Mucosa of gallbladder (tissue), 1 donor: ENCODE data around the gene FARS2. TPM values are rescaled to one million over a fixed set of nuclear protein-coding genes. Genes with fewer than 3 reads are reported as not detected.
A peak's percentile ranks its signal among the peaks of the same experiment; 100 is the strongest.
"Not testable (repeated sequence)": the region's sequence is repeated elsewhere in the genome, so short reads cannot be mapped to it uniquely, and the experiment has no call there.

ENCODE experiments used
- DNase-seq: peaks from one replicate; pipeline ENCODE4 v3.0.0-alpha.2; 2020; ENCODE audit warnings: low spot score
- total RNA-seq: library from RNA; stranded (reverse); gene quantifications from one replicate; pipeline ENCODE4 v1.2.1, GENCODE V29; 2021
- donor health status: DM: no; HTN: no; CAD: no.

Gene FARS2
- total RNA-seq, 1 donor from 2014 or later: 15.7 TPM

DNA sequence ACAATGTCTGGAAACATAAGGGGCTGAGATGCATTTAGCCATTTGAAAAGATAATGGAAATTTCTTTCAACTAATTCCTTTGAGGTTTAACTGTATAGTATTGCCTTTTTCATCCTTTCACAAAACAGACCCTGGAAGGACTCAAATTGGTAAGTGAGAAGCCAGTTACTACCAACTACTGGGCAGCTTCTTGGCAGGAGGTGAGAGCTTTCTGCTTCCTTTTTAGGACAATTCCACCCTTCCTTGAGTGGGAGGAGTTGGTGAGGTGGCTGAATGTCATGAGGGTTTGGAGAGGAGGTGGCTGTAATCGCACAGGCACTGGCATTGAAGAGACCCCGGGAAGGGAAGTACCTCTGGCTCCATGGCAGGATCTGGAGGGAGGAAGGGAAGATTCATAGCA lies 404.4 kb downstream of the FARS2 start:
- DNase-seq: no peak

DNA sequence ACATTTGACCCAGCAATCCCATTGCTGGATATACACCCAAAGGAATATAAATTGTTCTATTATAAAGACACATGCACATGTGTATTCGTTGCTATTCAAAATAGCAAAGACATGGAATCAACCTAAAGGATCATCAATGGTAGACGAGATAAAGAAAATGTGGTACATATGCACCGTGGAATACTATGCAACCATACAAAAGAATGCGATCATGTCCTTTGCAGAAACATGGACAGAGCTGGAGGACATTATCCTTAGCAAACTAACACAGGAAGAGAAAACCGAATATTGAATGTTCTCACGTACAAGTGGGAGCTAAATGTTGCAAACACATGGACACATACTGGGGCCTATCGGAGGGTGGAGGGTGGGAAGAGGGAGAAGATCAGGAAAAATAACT lies 405.4 kb downstream of the FARS2 start:
- no peak for DNase-seq

DNA sequence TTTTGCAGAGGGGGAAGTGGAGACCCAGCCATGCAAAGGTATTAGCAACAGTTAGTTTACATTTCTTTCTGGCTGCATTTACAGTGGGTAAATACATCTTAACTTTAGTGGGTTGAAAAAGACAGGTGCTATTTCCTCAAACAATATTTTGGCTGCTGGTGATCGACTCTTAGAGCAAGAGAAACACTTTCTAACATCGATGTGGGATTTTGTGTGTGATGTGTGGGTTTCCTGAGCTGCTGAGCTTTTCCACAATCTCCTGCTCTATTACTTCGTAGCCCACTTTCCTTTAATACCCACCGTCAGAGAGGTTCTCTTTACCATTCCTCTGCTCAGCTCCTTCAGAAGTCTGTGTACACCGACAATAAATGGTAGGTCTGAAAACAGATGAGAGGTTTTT lies 406.4 kb downstream of the FARS2 start:
- DNase-seq: no peak

DNA sequence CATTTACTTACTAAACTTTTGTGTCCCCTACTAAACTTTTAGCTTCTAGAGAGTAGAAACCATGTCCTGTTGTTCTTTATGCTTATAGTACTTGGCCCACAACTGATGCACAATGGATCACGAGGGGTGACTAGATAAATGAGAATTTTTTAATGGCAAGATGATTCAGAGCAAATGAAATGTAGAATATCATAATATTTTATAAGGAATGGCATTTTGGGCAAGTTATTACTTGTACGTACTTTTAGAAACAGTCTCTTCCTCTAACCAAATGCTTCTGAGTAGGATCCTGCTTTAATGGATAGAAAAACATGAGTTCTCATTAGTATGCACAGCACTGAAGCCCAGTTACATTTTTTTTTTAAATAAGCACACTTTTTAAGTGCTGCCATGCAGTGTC lies 409.1 kb downstream of the FARS2 start:
- DNase-seq: no peak

DNA sequence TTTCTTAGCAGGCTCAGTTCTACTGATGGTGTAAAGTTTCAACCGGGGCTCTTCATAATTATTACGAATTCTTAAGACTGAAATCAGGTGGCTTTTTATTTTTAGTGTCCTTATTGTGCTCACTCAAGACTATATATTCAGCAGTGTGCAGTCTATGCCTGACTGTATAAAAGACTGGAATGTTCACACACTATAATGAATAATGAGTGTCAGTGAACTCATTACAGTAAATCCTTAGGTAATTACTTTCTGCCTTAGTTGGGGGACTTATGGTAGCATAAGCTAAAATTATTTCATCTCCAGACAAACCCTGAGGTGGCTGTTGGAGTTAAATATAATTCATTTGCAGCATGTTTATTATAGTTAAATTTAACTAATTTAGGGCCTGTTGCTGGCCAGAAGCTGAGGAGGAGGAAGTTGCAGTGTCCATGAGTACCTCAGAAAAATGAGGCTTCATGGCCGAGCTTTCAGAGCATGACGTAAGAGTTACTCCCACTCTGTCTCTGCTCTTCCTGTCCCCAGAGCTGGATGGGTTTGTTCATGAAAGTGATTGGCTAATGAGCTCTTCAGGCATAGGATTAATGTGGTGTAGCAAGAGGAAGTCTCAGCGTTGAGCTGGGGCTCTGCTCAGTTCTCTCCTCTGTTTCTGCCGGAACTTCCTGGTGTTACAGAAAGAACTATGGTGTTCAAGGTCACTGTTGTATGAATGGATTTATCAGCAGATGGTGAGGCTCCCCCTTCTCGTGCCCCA lies 409.7 kb downstream of the FARS2 start:
- DNase-seq: peak; percentile 23

DNA sequence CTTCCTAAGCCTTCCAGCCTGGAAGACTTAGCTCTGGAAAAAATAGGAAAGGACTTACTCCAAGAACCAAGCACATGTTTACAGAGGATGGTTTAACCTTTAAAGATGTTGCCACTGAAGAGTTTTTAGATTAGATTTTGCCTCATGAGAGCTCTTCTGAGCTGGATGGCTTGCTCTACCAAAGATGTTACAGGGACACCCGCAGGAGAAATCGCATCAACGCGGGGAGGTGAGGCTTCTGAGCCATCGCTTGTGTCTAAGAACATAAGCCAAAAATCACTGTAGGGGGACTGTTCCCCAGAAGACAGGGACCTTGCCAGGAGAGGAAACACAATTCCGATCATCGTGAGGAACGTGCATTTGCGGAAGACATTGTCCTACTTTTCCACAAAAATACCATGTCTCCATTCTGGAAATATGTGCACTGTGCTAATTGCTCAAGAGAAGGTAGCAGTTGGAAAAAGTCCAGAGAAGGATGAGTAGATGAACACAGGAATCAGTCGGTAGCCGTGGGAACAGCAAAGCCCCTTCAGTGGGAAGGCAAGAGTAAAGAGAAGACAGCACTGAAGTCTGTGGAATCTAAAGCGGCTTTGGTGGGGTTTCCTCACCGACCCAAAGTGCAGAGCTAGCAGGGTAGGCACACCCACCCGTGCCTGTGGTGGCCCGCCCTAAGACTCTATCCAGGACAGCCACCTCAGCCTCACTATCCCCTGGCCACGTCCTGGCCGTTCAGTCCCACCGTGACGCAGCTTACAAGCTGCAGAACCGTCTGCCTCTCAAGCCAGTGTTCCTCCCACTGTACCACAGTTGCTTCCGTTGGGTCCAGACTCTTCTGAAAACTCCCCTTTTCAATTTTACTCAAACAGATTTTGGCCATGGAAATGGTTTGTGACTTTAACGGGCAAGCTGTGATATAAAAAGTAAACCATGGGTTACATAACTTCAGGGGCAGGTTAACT lies 410.6 kb downstream of the FARS2 start:
- no peak for DNase-seq

DNA sequence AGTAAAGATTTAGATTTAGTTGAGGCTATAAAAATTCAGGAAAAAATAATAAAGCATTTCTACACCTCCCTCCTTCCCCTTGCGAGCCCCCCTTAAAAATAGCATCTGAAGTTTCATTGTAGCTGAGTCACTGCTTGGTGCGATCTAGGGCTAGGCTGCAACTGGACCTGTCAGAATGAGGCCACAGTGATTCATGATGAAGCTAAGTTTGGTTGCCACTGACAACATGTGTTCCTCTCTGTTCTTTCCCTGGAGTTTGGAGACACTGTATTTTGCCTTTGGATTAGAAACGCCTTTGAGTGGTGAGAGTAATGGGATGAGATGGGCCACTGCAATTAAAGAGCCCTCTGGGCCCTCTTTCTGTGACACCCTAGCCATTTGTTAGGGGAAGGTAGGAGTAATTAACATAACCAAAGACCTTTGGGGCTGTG lies 411.3 kb downstream of the FARS2 start:
- DNase-seq: no peak

DNA sequence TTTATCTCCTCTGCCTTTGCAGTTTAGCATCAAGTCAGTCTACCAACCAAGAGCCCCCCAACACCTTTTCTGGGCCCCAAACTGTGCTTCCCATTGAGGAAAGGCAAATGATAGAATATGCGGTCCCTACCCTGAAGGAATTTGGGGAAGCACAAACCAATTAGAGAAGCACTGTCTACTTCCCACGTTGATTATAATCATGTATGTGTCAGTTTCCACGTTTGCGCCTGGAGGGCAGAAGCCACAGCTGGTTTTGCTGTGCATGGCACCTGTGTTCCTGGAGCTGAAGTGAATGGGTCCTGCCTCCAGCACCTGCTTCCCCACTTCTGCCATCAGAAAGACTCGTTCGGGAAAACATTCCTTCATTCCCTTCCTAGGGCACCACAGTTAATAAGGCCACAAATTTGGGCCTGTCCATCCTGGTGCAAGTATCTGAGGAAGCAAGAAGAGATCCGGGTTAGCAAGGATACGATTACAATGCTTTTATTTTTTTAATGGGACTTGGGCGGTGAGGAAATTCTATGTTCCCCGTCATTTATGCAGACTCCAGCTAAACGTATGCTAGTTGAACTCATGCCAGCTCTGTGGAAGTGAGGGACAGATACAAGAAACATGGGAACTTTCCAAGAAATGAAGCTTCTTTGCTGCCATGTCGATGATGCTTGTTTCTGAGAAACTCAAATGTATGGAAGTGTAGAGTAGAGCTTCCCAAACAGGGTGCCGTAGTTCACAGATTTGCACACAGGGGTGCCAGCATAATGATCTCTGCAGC lies 411.9 kb downstream of the FARS2 start:
- DNase-seq: no peak

DNA sequence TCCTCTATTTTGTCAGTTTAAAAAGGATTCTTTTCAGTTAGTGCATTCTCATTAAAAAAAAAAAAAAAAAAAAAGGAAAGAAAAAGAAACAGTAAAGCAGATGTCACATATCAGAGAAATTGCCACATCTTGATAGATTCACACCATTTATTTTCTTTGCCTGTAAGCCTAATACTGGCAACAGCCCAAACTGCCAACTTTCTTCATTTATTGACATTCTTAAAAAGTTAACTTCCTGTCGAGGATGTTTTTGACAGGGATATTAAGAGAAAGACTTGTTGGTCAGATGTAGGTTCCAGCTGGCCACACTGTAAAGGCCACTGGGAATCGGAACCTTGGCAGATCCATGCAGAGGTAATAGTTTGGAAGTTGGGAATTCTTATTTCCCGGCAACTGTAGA lies 412.8 kb downstream of the FARS2 start:
- no peak for DNase-seq

DNA sequence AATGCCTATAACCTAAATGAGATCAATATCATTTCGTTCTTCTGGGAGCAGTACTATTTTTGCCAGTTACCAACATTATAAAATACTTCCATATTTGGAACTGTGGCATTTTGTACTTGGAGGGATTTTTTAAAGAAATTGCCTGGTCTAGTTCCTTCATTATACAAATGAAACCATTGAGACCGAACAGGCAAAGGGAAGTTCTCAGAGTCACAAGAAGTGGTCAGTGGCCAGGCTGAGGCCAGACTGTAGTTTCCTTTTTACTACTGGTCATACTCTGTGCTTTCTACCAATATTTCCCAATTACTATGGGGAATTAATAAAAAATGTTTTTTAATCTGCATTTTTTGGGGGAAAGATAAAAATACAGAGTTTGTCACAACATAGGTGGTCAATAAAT lies 413.4 kb downstream of the FARS2 start:
- DNase-seq: no peak

DNA sequence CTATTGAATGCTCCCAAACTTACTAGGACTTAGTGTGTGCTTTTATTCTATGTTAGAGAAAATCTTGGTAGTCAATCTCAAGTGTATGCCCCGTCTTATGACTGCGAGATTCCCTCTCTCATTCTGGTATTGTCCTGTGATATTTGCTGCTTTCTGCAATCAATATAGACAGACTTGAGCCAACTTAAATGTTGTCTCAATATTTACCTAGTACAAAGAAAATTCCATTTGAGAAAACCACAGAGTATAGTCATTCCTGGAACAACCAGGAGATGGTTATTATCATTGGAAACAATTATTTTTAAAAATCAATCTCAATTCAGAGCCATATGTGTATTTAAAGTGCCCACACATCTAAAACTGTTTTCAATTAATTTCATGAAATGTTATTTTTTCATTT lies 415.4 kb downstream of the FARS2 start:
- no peak for DNase-seq

DNA sequence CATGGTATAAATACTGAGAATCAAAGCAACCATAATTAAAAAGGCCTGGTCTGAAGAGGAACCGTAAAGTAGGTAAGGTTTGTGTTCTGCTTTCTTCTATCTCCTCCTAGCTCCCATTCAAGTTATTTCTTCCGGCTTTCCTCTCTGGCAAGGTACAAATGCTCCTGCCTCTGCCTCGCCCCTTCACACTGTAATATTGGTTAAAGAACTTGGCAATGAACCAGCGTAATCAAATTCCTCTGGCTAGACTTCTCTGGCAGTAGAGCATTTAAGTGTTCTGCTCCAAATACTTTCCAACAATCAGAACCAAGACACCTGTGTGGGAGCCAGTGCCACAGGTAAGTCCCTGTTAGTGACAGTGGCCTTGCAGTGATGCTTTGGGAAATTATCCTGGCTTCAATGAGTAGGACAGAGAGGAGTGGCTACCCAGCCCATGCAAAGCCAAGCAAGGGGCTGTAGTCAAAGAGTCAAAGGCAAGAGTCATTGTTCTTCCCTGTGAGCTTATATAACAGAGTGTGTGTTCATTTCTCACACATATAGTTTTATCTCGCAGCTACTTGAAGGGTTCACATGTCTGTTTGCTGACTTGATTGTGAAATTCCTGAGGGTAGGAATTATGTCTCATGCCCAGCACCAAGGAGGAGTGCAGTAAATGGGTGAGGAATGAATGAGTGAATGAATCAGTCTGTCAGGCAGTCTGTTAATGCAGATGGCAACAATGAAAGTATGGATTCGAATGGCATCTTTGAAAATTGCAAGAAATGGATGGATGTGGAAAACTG lies 416.1 kb downstream of the FARS2 start:
- no peak for DNase-seq

DNA sequence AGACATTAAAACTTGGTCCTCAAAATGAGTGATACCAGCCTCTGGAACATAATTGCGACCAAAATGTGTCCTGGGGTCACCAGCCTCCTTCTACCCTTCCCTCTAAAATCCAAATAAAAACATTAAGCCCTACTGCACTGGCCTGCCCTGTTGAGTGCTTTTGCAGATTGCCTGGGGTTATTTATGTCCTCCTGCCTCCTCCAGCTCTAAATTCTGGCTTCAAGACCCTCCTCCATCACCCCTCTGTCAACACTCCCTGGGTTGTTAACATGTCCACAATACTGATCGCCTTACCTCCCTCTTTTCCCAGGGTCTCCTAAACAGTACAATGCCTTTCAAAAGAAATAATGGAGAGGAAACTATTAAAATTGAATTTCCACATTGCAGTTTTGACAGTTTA lies 418.0 kb downstream of the FARS2 start:
- DNase-seq: no peak

DNA sequence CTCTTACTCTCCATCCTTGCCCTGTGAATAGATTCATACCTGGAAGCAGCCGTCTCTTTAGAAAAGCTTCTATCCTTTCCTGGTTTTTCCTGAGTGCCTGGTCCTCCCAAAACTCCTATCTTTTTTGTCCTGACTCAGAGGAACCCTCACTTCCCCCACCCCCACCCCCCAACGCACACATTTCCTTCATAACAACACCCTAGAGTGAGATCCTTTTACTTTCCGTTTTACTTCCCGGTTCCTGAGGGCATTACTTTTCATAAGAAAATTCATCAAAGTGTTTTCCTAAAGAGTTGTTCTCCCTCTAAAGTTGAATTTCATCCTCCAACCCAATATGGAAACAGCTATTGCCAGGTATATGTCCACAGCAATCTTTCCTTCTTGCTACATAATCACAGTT lies 418.4 kb downstream of the FARS2 start:
- DNase-seq: no peak

DNA sequence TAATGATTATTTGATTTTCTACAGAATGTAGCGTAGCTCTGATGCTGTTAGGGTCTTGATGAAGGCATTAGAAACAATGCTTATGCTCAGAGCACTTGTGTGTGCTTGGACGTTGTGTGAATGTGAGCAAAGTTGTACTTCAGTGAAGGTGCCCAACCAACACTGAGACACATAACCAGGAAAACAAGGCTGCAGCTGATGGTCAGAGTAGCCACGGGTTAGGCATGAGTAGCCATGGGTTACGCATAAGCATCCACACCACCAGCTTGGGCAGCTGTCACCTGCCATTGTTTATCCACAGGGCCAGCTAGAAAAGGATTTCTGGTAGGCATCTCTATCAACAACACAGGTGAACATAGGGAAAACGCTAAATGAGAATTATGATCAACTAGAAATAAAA lies 418.8 kb downstream of the FARS2 start:
- DNase-seq: no peak

DNA sequence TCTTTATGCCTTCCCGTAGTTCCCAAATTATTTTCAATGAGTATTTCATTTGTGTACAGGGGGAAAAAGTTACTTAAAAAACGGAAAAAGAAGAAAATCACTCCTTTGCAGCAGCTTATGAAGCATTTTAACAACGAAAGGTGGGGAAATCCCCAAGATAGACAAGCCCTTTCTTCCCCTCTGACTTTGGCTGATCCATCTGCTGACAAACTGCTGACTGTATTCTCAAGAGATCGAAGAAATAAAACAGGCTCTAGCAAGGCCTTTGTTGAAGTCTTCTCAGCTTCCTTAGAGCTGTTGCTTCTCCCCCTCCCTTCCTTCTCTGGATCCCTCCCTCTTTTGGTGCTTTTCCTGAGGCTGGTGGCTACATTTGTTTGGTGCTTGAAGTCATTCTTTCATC lies 420.2 kb downstream of the FARS2 start:
- DNase-seq: no peak

DNA sequence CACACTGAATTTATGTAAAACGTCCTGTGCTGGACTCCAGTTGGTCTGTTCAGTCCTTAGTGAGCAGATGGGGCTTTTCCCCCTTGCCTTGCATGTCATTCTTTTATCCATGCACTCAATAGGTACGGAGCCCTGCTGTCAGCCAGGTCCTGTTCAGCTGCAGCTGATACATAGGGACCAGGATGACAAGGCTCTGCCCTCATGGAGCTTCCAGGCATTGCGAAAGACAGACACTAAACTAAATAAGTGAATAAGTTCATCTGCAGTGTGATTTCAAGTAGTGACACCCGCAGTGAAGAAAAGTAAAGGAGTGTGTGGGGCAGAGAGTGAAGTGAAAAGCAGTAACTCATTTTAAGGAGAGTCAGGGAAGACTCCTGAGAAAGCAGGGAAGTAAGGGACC lies 421.2 kb downstream of the FARS2 start:
- DNase-seq: no peak

DNA sequence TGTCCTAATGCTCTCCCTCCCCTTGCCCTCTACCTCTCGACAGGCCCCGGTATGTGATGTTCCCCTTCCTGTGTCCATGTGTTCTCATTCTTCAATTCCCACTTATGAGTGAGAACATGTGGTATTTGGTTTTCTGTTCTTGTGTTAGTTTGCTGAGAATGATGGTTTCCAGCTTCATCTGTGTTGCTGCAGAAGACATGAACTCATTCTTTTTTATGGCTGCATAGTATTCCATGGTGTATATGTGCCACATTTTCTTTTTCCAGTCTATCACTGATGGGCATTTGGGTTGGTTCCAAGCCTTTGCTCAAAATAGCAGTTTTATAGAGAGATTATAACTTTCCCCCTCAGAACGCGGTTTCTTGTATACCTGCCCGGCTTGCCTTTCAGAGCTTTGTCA lies 422.4 kb downstream of the FARS2 start:
- DNase-seq: not testable (repeated sequence)

DNA sequence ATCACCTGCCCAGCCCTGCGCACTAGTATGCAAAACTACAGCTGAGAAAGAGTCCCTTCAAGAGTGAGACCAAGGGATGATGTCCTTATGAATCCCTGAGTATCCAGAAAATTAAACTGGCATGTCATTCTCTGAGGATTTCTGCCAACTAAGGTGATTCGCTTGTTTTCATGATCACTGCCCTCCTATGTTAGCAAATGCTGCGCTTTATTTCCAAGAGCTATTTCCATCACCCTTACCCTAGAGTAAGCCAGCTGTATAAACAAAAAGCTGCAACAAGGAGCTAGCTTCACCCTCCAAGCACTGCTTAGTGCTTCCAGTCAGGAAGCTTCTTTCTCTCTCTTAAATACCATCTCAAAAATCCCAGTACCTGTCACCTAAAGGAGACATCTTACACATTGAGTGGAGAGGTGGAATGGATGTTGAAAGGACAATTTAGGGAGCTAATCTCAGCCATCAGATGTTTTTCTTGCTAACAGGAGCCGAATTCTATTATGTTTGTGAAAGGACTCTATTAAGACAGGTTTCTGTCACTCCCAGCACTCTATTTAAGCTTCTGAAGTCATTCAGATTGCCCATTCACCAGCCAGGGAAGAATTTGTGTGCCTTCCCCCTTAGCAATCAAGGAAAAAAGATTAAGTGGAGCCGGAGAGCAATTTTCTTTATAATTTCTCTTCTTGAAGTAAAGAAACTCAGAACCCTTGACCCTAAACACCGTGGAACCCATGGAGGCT lies 423.2 kb downstream of the FARS2 start:
- no peak for DNase-seq

DNA sequence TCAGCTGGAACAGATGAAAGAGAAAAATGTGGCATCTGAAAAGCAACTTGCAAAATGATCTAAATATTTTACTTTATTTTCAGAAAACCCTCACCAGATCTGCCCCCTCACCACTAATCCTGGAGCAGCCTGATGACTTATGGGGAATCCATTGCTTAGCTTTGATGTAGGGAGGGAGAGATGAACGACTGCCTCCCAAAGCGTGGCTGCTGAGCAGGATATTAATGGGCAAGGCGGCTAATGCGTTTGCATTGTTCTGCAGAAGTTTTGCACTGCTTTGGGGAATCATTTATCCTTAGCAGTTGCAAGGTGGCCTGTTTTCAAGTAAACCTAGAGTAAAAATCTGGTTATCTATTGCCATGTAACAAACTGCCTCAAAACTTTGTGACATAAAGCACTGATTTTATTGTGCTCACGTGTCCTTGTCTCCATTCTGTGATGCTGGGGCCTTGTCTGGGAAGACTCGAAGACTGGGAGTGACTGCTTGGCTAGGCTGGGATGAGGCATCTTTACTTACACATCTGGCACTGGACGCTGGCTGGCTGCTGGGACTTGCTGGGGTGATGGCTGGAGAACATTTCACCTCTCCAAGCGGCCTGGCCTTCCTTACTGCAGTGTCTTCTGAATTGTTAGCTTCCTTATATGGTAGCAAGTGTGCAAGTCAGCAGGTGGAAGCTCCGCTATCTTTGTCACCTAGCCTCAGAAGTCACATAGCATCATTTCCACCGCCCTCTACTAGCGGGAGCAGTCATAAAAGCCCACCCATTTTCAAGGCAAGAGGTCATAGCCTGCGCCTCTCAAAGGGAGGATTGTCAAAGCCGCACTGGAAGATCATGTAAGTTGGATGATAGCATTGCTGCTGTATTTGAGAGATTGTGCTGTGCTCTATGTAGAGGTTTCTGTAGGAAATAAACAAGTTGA lies 432.2 kb downstream of the FARS2 start:
- no peak for DNase-seq
